ENCODE results near the gene FMN2.

- TF ChIP-seq CTCF (conservative IDR thresholded peaks at IDR 0.05 in 1 of 2, IDR thresholded peaks at IDR 0.05 in 1 of 2; ENCODE audit: low read depth in 1 of 2, low read length in 2 of 2) (no peak), EZH2 (IDR thresholded peaks at IDR 0.05; ENCODE audit: low read length, missing control alignments) (no peak)
Observed at GRCh38 chr1:240441669-240442068, 350.0 kb downstream of the FMN2 start.
